Endothelial cell of umbilical vein (primary cell): Measurements from ENCODE around the gene AJAP1. TPM values are rescaled to one million over a fixed set of nuclear protein-coding genes. Genes with fewer than 3 reads are reported as not detected.

ENCODE experiments used
- BruUV-seq: library from RNA; stranded (reverse); fragments of 400-500 nt; replicated peaks from 2 replicates; lab custom pipeline; 2021; lab: Mats Ljungman, UMichigan
- CTCF ChIA-PET: fragments of 300-600, 350-600 bp; sonication (Branson Sonifier 250); formaldehyde crosslinking; loops from one replicate; lab custom pipeline; 2021; ENCODE audit warnings: antibody characterized with exemption, inconsistent platforms; lab: Charles Lee
- POLR2A ChIA-PET: fragments of 300-600, 350-600 bp; sonication (Branson Sonifier 250); formaldehyde crosslinking; loops from one replicate; lab custom pipeline; 2021; ENCODE audit warnings: antibody characterized with exemption, inconsistent platforms; lab: Charles Lee
- DNase-seq: peaks from one replicate; pipeline ENCODE4 v3.0.0-alpha.2; 2011; ENCODE audit warnings: low read depth, low spot score
- FAIRE-seq: peaks from 2 replicates; lab custom pipeline; 2011; peaks lifted over from hg19 to GRCh38; lab: Jason Lieb, UNC
- H2AFZ ChIP-seq: 2 replicates; pipeline ENCODE4 v1.6.0; 2012; ENCODE audit warnings: low read depth, low read length, control low read depth, inconsistent platforms
- H3K27ac ChIP-seq: 2 replicates; pipeline ENCODE4 v1.5.1; 2011; ENCODE audit warnings: low read depth, mild to moderate bottlenecking, control low read depth, low read length, moderate library complexity; ENCODE audit not compliant: insufficient read depth
- H3K27me3 ChIP-seq, 2 experiments: 2 replicates each; pipeline versions ENCODE4 v1.6.0 to v1.6.1; 2011; ENCODE audit warnings: low read length in 2 of 2, mixed read lengths in 1 of 2; ENCODE audit not compliant: control insufficient read depth in 2 of 2, insufficient read depth in 2 of 2
- H3K36me3 ChIP-seq, 2 experiments: 2 replicates in 1 of 2; 3 replicates in 1 of 2; pipeline ENCODE4 v1.5.1; 2011; ENCODE audit warnings: low read length in 2 of 2, mild to moderate bottlenecking in 1 of 2, moderate library complexity in 1 of 2; ENCODE audit not compliant: control insufficient read depth in 2 of 2, insufficient read depth in 2 of 2; ENCODE audit errors: extremely low read depth in 1 of 2
- H3K4me1 ChIP-seq: 3 replicates; pipeline ENCODE4 v1.5.1; 2011; ENCODE audit warnings: mild to moderate bottlenecking, low read length; ENCODE audit not compliant: control insufficient read depth, insufficient read depth; ENCODE audit errors: extremely low read depth
- H3K4me2 ChIP-seq: 2 replicates; pipeline ENCODE4 v1.6.1; 2011; ENCODE audit warnings: low read length, control low read depth, mixed read lengths; ENCODE audit not compliant: insufficient read depth
- H3K4me3 ChIP-seq, 3 experiments: fragments of 200-600 bp in 1 of 3; sonication (generic), shearing (Covaris generic) in 1 of 3; replicated peaks in 1 of 3; 2 replicates each; pipeline ENCODE4 v1.5.1; 2011 to 2016; ENCODE audit warnings: control low read depth in 3 of 3, low read length in 3 of 3, mild to moderate bottlenecking in 2 of 3, inconsistent platforms in 1 of 3, low read depth in 1 of 3, moderate library complexity in 1 of 3; ENCODE audit not compliant: insufficient read depth in 1 of 3
- H3K79me2 ChIP-seq: 2 replicates; pipeline ENCODE4 v1.6.0; 2012; ENCODE audit warnings: low read length, inconsistent platforms; ENCODE audit not compliant: control insufficient read depth, insufficient read depth
- H3K9ac ChIP-seq: replicated peaks from 2 replicates; pipeline ENCODE3; 2011; ENCODE audit warnings: low read length, control low read depth; ENCODE audit not compliant: insufficient read depth; ENCODE audit errors: extremely low read depth
- H3K9me1 ChIP-seq: replicated peaks from 3 replicates; pipeline ENCODE4 v1.6.0; 2011; ENCODE audit warnings: mild to moderate bottlenecking, low read length; ENCODE audit not compliant: control insufficient read depth, insufficient read depth; ENCODE audit errors: extremely low read depth
- H3K9me3 ChIP-seq: replicated peaks from 2 replicates; pipeline ENCODE4 v1.5.1; 2012; ENCODE audit warnings: low read length, inconsistent platforms; ENCODE audit not compliant: control insufficient read depth, insufficient read depth
- H4K20me1 ChIP-seq: replicated peaks from 2 replicates; pipeline ENCODE3; 2011; ENCODE audit warnings: mild to moderate bottlenecking, low read length; ENCODE audit not compliant: control insufficient read depth, insufficient read depth; ENCODE audit errors: extremely low read depth
- EZH2 ChIP-seq: IDR thresholded peaks from 2 replicates; pipeline ENCODE4 v1.6.1; 2012; ENCODE audit warnings: borderline replicate concordance, low read depth, mild to moderate bottlenecking, moderate library complexity, low read length, inconsistent platforms; ENCODE audit not compliant: severe bottlenecking
- FOS ChIP-seq: IDR thresholded peaks from 2 replicates; pipeline ENCODE4 v1.6.1; 2011; ENCODE audit warnings: mild to moderate bottlenecking, low read length, moderate library complexity, borderline replicate concordance; ENCODE audit not compliant: insufficient read depth
- GATA2 ChIP-seq: IDR thresholded peaks from 2 replicates; pipeline ENCODE4 v1.7.0; 2011; ENCODE audit warnings: low read depth, mild to moderate bottlenecking, moderate library complexity, mixed read lengths, low read length; ENCODE audit not compliant: insufficient read length, insufficient read depth
- JUN ChIP-seq: IDR thresholded peaks from 2 replicates; pipeline ENCODE4 v1.6.1; 2011; ENCODE audit warnings: borderline replicate concordance, low read depth; ENCODE audit not compliant: insufficient read length, insufficient read depth
- MAX ChIP-seq: IDR thresholded peaks from 2 replicates; pipeline ENCODE4 v1.6.1; 2011; ENCODE audit not compliant: insufficient read depth, insufficient read length
- MYC ChIP-seq: IDR thresholded peaks from one replicate; pipeline ENCODE4 v1.6.1; 2011; ENCODE audit warnings: mild to moderate bottlenecking, low read depth, low read length
- POLR2A ChIP-seq: IDR thresholded peaks from 2 replicates; pipeline ENCODE4 v1.6.1; 2012; ENCODE audit warnings: low read depth, mild to moderate bottlenecking, control low read depth, low read length
- POLR2AphosphoS5 ChIP-seq: IDR thresholded peaks from 2 replicates; pipeline ENCODE4 v1.6.1; 2012; ENCODE audit warnings: low read depth, mild to moderate bottlenecking, control low read depth, low read length, moderate library complexity; ENCODE audit not compliant: insufficient read depth
- dilution Hi-C: fragments of 300-500 bp; cut with MboI; formaldehyde crosslinking; loops from one replicate; pipeline ENCODE4 v1.15.0; 2019; ENCODE audit warnings: low sequenced_read_pairs; ENCODE audit not compliant: extremely low pct_ligation_motif_present
- intact Hi-C: fragments of 100-400 bp; cut with micrococcal nuclease; formaldehyde crosslinking; loops from one replicate; pipeline ENCODE4 v1.10.0; 2022
- polyA plus RNA-seq, 4 experiments: library from polyadenylated mRNA; depleted of rRNA in 3 of 4; stranded (reverse) in 3 of 4; unstranded in 1 of 4; fragments of >200 nt; gene quantifications; 2 replicates each; pipeline versions ENCODE4 v1.2.1 to v1.2.3, GENCODE V29; 2011 to 2012; ENCODE audit warnings: missing spikeins in 1 of 4
- total RNA-seq: library from RNA; stranded (reverse); gene quantifications from 2 replicates; pipeline ENCODE4 v1.2.3, GENCODE V29; 2021
- TF ChIP-seq, protein P1 (sequence below), 2 donors: IDR thresholded peaks; 1 replicate in 1 of 2; 2 replicates in 1 of 2; pipeline ENCODE4 v1.5.1; 2011; ENCODE audit warnings: low read length in 2 of 2, mild to moderate bottlenecking in 2 of 2, moderate library complexity in 2 of 2, control low read depth in 1 of 2, inconsistent platforms in 1 of 2, low read depth in 1 of 2; ENCODE audit not compliant: insufficient read depth in 1 of 2; ENCODE audit errors: extremely low read depth in 1 of 2

AJAP1 gene
- total and polyA plus RNA-seq, 2 donors (not counting 3 experiments of a cell fraction or from before 2014, with no cell fraction given): not detected

GRCh38 chr1:4760088-4760487 lies 105.7 kb downstream of the AJAP1 start:
- FAIRE-seq (no peak), DNase-seq (no peak)
- no peak overlapping the region for H3K9ac ChIP-seq
- CTCF ChIA-PET: no interaction called here
- no peaks in the 10 kb centered on the region for H3K79me2 ChIP-seq
- dilution Hi-C loops (no loop called here), intact Hi-C loops (no loop called here)
- peaks cover 7% of the 10 kb centered on the region for H3K9me3 ChIP-seq
- H3K27ac ChIP-seq: no peak overlapping the region
- no peaks in the 10 kb centered on the region for H3K36me3 ChIP-seq
- POLR2A ChIA-PET: no interaction called here
- H3K27me3 ChIP-seq: no peaks in the 10 kb centered on the region
- no peaks in the 10 kb centered on the region for H3K9me1 ChIP-seq
- no peak overlapping the region for H3K4me3 ChIP-seq
- TF ChIP-seq EZH2 (no peak), MYC (no peak), POLR2AphosphoS5 (no peak), POLR2A (no peak), MAX (no peak), FOS (no peak), GATA2 (no peak), JUN (no peak)
- TF ChIP-seq, protein P1, sequence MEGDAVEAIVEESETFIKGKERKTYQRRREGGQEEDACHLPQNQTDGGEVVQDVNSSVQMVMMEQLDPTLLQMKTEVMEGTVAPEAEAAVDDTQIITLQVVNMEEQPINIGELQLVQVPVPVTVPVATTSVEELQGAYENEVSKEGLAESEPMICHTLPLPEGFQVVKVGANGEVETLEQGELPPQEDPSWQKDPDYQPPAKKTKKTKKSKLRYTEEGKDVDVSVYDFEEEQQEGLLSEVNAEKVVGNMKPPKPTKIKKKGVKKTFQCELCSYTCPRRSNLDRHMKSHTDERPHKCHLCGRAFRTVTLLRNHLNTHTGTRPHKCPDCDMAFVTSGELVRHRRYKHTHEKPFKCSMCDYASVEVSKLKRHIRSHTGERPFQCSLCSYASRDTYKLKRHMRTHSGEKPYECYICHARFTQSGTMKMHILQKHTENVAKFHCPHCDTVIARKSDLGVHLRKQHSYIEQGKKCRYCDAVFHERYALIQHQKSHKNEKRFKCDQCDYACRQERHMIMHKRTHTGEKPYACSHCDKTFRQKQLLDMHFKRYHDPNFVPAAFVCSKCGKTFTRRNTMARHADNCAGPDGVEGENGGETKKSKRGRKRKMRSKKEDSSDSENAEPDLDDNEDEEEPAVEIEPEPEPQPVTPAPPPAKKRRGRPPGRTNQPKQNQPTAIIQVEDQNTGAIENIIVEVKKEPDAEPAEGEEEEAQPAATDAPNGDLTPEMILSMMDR (IDR thresholded peaks at IDR 0.05; ENCODE audit: extremely low read depth in 1 of 2, insufficient read depth in 1 of 2, low read depth in 1 of 2, low read length in 2 of 2): no peak
- no peak overlapping the region for H2AFZ ChIP-seq
- H3K4me2 ChIP-seq: no peak overlapping the region
- BruUV-seq: no TSS peak
- no peaks in the 10 kb centered on the region for H3K4me1 ChIP-seq
- no peaks in the 10 kb centered on the region for H4K20me1 ChIP-seq
